ENCODE results near the gene CELSR1. TPM values are rescaled to one million over a fixed set of nuclear protein-coding genes. Genes with fewer than 3 reads are reported as not detected.

CELSR1 gene
- total and polyA plus RNA-seq, 2 of the 13 experiments (the other 11 are each of a cell fraction or from before 2014, with no cell fraction given): 0.78 to 1.8 TPM

GRCh38 chr22:46377525-46378425 is 159.6 kb downstream of the CELSR1 start (continued):
- TF ChIP-seq TFE3 (CRISPR knock-in tag; IDR thresholded peaks at IDR 0.05): peak; percentile 79
- TF ChIP-seq MIXL1 (CRISPR knock-in tag; IDR thresholded peaks at IDR 0.05): no peak
- TF ChIP-seq, protein P1, sequence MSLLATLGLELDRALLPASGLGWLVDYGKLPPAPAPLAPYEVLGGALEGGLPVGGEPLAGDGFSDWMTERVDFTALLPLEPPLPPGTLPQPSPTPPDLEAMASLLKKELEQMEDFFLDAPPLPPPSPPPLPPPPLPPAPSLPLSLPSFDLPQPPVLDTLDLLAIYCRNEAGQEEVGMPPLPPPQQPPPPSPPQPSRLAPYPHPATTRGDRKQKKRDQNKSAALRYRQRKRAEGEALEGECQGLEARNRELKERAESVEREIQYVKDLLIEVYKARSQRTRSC (CRISPR knock-in tag; IDR thresholded peaks at IDR 0.05; ENCODE audit: low read depth): no peak
- no peak for TF ChIP-seq DR1 (CRISPR knock-in tag; IDR thresholded peaks at IDR 0.05)
- peak; percentile 77; the same call in 1 of the 2 replicates for TF ChIP-seq ZNF275 (CRISPR knock-in tag; IDR thresholded peaks at IDR 0.05; ENCODE audit: borderline replicate concordance)
- TF ChIP-seq, protein P2, sequence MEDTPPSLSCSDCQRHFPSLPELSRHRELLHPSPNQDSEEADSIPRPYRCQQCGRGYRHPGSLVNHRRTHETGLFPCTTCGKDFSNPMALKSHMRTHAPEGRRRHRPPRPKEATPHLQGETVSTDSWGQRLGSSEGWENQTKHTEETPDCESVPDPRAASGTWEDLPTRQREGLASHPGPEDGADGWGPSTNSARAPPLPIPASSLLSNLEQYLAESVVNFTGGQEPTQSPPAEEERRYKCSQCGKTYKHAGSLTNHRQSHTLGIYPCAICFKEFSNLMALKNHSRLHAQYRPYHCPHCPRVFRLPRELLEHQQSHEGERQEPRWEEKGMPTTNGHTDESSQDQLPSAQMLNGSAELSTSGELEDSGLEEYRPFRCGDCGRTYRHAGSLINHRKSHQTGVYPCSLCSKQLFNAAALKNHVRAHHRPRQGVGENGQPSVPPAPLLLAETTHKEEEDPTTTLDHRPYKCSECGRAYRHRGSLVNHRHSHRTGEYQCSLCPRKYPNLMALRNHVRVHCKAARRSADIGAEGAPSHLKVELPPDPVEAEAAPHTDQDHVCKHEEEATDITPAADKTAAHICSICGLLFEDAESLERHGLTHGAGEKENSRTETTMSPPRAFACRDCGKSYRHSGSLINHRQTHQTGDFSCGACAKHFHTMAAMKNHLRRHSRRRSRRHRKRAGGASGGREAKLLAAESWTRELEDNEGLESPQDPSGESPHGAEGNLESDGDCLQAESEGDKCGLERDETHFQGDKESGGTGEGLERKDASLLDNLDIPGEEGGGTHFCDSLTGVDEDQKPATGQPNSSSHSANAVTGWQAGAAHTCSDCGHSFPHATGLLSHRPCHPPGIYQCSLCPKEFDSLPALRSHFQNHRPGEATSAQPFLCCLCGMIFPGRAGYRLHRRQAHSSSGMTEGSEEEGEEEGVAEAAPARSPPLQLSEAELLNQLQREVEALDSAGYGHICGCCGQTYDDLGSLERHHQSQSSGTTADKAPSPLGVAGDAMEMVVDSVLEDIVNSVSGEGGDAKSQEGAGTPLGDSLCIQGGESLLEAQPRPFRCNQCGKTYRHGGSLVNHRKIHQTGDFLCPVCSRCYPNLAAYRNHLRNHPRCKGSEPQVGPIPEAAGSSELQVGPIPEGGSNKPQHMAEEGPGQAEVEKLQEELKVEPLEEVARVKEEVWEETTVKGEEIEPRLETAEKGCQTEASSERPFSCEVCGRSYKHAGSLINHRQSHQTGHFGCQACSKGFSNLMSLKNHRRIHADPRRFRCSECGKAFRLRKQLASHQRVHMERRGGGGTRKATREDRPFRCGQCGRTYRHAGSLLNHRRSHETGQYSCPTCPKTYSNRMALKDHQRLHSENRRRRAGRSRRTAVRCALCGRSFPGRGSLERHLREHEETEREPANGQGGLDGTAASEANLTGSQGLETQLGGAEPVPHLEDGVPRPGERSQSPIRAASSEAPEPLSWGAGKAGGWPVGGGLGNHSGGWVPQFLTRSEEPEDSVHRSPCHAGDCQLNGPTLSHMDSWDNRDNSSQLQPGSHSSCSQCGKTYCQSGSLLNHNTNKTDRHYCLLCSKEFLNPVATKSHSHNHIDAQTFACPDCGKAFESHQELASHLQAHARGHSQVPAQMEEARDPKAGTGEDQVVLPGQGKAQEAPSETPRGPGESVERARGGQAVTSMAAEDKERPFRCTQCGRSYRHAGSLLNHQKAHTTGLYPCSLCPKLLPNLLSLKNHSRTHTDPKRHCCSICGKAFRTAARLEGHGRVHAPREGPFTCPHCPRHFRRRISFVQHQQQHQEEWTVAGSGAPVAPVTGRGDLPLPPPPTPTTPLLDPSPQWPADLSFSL (CRISPR knock-in tag; IDR thresholded peaks at IDR 0.05): no peak
- TF ChIP-seq TBX2 (CRISPR knock-in tag; IDR thresholded peaks at IDR 0.05; ENCODE audit: borderline replicate concordance): peak; percentile 95
- no peak for TF ChIP-seq KDM1A (CRISPR knock-in tag; IDR thresholded peaks at IDR 0.05)
- TF ChIP-seq, protein P3, sequence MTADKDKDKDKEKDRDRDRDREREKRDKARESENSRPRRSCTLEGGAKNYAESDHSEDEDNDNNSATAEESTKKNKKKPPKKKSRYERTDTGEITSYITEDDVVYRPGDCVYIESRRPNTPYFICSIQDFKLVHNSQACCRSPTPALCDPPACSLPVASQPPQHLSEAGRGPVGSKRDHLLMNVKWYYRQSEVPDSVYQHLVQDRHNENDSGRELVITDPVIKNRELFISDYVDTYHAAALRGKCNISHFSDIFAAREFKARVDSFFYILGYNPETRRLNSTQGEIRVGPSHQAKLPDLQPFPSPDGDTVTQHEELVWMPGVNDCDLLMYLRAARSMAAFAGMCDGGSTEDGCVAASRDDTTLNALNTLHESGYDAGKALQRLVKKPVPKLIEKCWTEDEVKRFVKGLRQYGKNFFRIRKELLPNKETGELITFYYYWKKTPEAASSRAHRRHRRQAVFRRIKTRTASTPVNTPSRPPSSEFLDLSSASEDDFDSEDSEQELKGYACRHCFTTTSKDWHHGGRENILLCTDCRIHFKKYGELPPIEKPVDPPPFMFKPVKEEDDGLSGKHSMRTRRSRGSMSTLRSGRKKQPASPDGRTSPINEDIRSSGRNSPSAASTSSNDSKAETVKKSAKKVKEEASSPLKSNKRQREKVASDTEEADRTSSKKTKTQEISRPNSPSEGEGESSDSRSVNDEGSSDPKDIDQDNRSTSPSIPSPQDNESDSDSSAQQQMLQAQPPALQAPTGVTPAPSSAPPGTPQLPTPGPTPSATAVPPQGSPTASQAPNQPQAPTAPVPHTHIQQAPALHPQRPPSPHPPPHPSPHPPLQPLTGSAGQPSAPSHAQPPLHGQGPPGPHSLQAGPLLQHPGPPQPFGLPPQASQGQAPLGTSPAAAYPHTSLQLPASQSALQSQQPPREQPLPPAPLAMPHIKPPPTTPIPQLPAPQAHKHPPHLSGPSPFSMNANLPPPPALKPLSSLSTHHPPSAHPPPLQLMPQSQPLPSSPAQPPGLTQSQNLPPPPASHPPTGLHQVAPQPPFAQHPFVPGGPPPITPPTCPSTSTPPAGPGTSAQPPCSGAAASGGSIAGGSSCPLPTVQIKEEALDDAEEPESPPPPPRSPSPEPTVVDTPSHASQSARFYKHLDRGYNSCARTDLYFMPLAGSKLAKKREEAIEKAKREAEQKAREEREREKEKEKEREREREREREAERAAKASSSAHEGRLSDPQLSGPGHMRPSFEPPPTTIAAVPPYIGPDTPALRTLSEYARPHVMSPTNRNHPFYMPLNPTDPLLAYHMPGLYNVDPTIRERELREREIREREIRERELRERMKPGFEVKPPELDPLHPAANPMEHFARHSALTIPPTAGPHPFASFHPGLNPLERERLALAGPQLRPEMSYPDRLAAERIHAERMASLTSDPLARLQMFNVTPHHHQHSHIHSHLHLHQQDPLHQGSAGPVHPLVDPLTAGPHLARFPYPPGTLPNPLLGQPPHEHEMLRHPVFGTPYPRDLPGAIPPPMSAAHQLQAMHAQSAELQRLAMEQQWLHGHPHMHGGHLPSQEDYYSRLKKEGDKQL (CRISPR knock-in tag; IDR thresholded peaks at IDR 0.05; ENCODE audit: low read depth): peak; percentile 76; the same call in 1 of the 2 replicates
- TF ChIP-seq CBX2 (IDR thresholded peaks at IDR 0.05; ENCODE audit: low read depth, low read length): no peak
- TF ChIP-seq CBX2 (CRISPR knock-in tag; IDR thresholded peaks at IDR 0.05; ENCODE audit: low read depth): no peak
- no peak for TF ChIP-seq PHF20 (CRISPR knock-in tag; IDR thresholded peaks at IDR 0.05)
